GM21526 (cell line): ENCODE measurements around the gene SLC8A3.

Experiments
- ATAC-seq: cut with Tn5 transposase; IDR thresholded peaks from one replicate; pipeline ENCODE4 v1.9.1; 2021; ENCODE audit warnings: moderate library complexity; ENCODE audit not compliant: unreplicated experiment, low FRiP score

SLC8A3 gene

GRCh38 chr14:70130482-70130881, 58.3 kb downstream of the SLC8A3 start:
- ATAC-seq: no peak

- ATAC-seq: no peak
Observed at GRCh38 chr14:70127186-70127585, 61.6 kb downstream of the SLC8A3 start.

- ATAC-seq: no peak
Observed at GRCh38 chr14:70123796-70124195, 65.0 kb downstream of the SLC8A3 start.

- ATAC-seq: no peak
Observed at GRCh38 chr14:70121521-70121920, 67.2 kb downstream of the SLC8A3 start.

- ATAC-seq: no peak
Observed at GRCh38 chr14:70118064-70118463, 70.7 kb downstream of the SLC8A3 start.

- ATAC-seq: no peak
Observed at GRCh38 chr14:70116278-70116677, 72.5 kb downstream of the SLC8A3 start.

GRCh38 chr14:70114621-70115156, 74.1 kb downstream of the SLC8A3 start:
- ATAC-seq: no peak

GRCh38 chr14:70113211-70113610, 75.5 kb downstream of the SLC8A3 start:
- ATAC-seq: no peak

GRCh38 chr14:70108419-70108818, 80.3 kb downstream of the SLC8A3 start:
- ATAC-seq: no peak

- ATAC-seq: no peak
Observed at GRCh38 chr14:70107309-70107708, 81.4 kb downstream of the SLC8A3 start.

- ATAC-seq: no peak
Observed at GRCh38 chr14:70100071-70100470, 88.7 kb downstream of the SLC8A3 start.

GRCh38 chr14:70098250-70098809, 90.4 kb downstream of the SLC8A3 start:
- ATAC-seq: no peak

GRCh38 chr14:70097576-70098249, 91.0 kb downstream of the SLC8A3 start:
- no peak for ATAC-seq

GRCh38 chr14:70096866-70097265, 91.9 kb downstream of the SLC8A3 start:
- ATAC-seq: no peak

- no peak for ATAC-seq
Observed at GRCh38 chr14:70094631-70095030, 94.1 kb downstream of the SLC8A3 start.

- ATAC-seq: no peak
Observed at GRCh38 chr14:70094106-70094505, 94.6 kb downstream of the SLC8A3 start.

- no peak for ATAC-seq
Observed at GRCh38 chr14:70093156-70093555, 95.6 kb downstream of the SLC8A3 start.

GRCh38 chr14:70087380-70087697, 101.4 kb downstream of the SLC8A3 start:
- no peak for ATAC-seq

GRCh38 chr14:70086685-70087379, 101.9 kb downstream of the SLC8A3 start:
- no peak for ATAC-seq

GRCh38 chr14:70084226-70084625, 104.5 kb downstream of the SLC8A3 start:
- ATAC-seq: no peak

- ATAC-seq: no peak
Observed at GRCh38 chr14:70082394-70082793, 106.4 kb downstream of the SLC8A3 start.

GRCh38 chr14:70080076-70080475, 108.7 kb downstream of the SLC8A3 start:
- no peak for ATAC-seq
